ENCODE results near the gene FBXO3.

The FBXO3 gene

GRCh38 chr11:33772300-33772699 is 2.0 kb downstream of the FBXO3 start:
- H3K79me2 ChIP-seq (ENCODE audit: control insufficient read depth, insufficient read depth, low read length, unreplicated experiment), result peaks cover 28% of the 10 kb centered on the region
- no peak overlapping the region for H2AFZ ChIP-seq (ENCODE audit: low read length, unreplicated experiment)
- H3K4me3 ChIP-seq (ENCODE audit: low read depth, low read length), result no peak overlapping the region; the same call in 1 of the 2 replicates
- H3K27ac ChIP-seq (ENCODE audit: low read depth, low read length), result no peak overlapping the region
- peaks cover 22% of the 10 kb centered on the region for H3K4me1 ChIP-seq (ENCODE audit: control insufficient read depth, insufficient read depth, low read length, unreplicated experiment)
- H3K36me3 ChIP-seq (ENCODE audit: insufficient read depth, low read length), result peaks cover 6% of the 10 kb centered on the region; the same call in 1 of the 2 replicates
- no peaks in the 10 kb centered on the region for H3K27me3 ChIP-seq (ENCODE audit: insufficient read depth, low read length)

DNA sequence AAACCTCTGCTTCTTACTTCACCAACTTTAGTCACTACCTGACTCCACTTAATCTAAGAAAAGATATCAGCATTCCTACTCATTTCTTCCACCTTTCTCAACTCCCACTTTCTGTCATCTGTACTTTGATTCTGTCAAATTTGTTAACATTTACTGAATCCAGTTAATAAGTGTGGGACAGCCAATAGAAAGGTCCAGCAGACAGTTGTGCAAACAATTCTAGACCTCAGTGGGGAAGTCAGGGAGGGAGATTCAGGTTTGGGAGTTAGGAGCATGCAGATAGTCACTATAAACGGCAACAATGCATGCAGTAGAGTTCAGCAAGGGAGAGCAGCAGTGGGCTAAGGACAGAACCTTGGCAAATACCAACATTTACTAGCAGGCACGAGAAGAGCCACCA is 4.1 kb downstream of the FBXO3 start:
- H3K79me2 ChIP-seq (ENCODE audit: control insufficient read depth, insufficient read depth, low read length, unreplicated experiment), result peaks cover 28% of the 10 kb centered on the region
- no peak overlapping the region for H3K27ac ChIP-seq (ENCODE audit: low read depth, low read length)
- H3K4me1 ChIP-seq (ENCODE audit: control insufficient read depth, insufficient read depth, low read length, unreplicated experiment), result peaks cover 16% of the 10 kb centered on the region
- no peaks in the 10 kb centered on the region for H3K27me3 ChIP-seq (ENCODE audit: insufficient read depth, low read length)
- H3K36me3 ChIP-seq (ENCODE audit: insufficient read depth, low read length), result peaks cover 14% of the 10 kb centered on the region; the same call in 1 of the 2 replicates
- no peak overlapping the region for H2AFZ ChIP-seq (ENCODE audit: low read length, unreplicated experiment)
- H3K4me3 ChIP-seq (ENCODE audit: low read depth, low read length), result no peak overlapping the region

GRCh38 chr11:33769542-33769941 is 4.8 kb downstream of the FBXO3 start:
- H3K27me3 ChIP-seq (ENCODE audit: insufficient read depth, low read length), result no peaks in the 10 kb centered on the region
- peaks cover 20% of the 10 kb centered on the region for H3K36me3 ChIP-seq (ENCODE audit: insufficient read depth, low read length)
- no peak overlapping the region for H2AFZ ChIP-seq (ENCODE audit: low read length, unreplicated experiment)
- H3K27ac ChIP-seq (ENCODE audit: low read depth, low read length), result no peak overlapping the region
- no peak overlapping the region for H3K4me3 ChIP-seq (ENCODE audit: low read depth, low read length)
- peaks cover 13% of the 10 kb centered on the region for H3K4me1 ChIP-seq (ENCODE audit: control insufficient read depth, insufficient read depth, low read length, unreplicated experiment)
- H3K79me2 ChIP-seq (ENCODE audit: control insufficient read depth, insufficient read depth, low read length, unreplicated experiment), result peaks cover 28% of the 10 kb centered on the region

DNA sequence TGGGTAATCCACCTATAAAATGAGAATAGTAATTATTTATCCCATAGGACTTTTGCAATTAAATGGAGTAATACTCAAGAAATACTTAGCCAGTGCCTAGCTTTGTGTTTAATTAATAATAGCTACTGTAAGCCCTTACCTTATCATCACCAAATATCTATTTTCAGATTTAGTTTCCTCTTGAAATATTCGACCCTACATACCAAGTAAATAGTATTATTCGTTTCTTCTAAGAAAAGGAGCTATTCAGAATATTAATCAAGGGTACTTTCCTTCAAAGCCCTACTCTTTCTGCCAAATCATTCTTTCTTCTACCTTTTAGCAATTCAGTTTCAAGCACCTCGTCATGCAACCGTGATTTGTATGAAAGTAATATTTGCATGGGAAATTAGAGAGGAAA is 6.7 kb downstream of the FBXO3 start:
- Histone ChIP-seq H3K4me3 (ENCODE audit: low read depth, low read length) (no peak overlapping the region), H3K4me1 (ENCODE audit: control insufficient read depth, insufficient read depth, low read length, unreplicated experiment) (peaks cover 4% of the 10 kb centered on the region), H2AFZ (ENCODE audit: low read length, unreplicated experiment) (no peak overlapping the region), H3K27ac (ENCODE audit: low read depth, low read length) (no peak overlapping the region), H3K79me2 (ENCODE audit: control insufficient read depth, insufficient read depth, low read length, unreplicated experiment) (peaks cover 12% of the 10 kb centered on the region), H3K27me3 (ENCODE audit: insufficient read depth, low read length) (no peaks in the 10 kb centered on the region), H3K36me3 (ENCODE audit: insufficient read depth, low read length) (peaks cover 36% of the 10 kb centered on the region)

- Histone ChIP-seq H3K79me2 (ENCODE audit: control insufficient read depth, insufficient read depth, low read length, unreplicated experiment) (no peaks in the 10 kb centered on the region), H3K4me3 (ENCODE audit: low read depth, low read length) (no peak overlapping the region), H2AFZ (ENCODE audit: low read length, unreplicated experiment) (no peak overlapping the region), H3K27ac (ENCODE audit: low read depth, low read length) (no peak overlapping the region), H3K27me3 (ENCODE audit: insufficient read depth, low read length) (no peaks in the 10 kb centered on the region), H3K36me3 (ENCODE audit: insufficient read depth, low read length) (peaks cover 38% of the 10 kb centered on the region), H3K4me1 (ENCODE audit: control insufficient read depth, insufficient read depth, low read length, unreplicated experiment) (no peaks in the 10 kb centered on the region)
Measured at GRCh38 chr11:33766085-33766484, 8.2 kb downstream of the FBXO3 start.

DNA sequence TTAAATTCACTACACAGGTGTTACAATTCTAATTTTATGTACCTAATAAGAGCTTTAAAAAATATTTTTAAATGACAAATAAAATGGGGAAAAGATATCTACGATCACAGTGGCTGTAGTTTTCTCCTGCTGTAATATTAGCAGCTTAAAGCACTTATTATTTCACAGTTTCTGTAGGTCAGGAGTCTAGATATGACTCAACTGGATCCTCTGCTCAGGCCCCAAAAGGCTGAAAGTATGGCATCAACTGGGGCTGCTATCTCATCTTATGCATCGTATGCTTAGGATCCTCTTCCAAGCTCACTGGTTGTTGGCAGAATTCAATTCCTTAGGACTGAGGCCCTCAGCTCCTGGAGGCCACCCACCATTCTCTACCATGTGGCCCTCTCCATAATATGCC is 12.8 kb downstream of the FBXO3 start:
- H3K4me3 ChIP-seq (ENCODE audit: low read depth, low read length), result no peak overlapping the region
- H3K79me2 ChIP-seq (ENCODE audit: control insufficient read depth, insufficient read depth, low read length, unreplicated experiment), result no peaks in the 10 kb centered on the region
- no peaks in the 10 kb centered on the region for H3K4me1 ChIP-seq (ENCODE audit: control insufficient read depth, insufficient read depth, low read length, unreplicated experiment)
- no peak overlapping the region for H2AFZ ChIP-seq (ENCODE audit: low read length, unreplicated experiment)
- H3K36me3 ChIP-seq (ENCODE audit: insufficient read depth, low read length), result peaks cover 52% of the 10 kb centered on the region
- H3K27me3 ChIP-seq (ENCODE audit: insufficient read depth, low read length), result no peaks in the 10 kb centered on the region
- no peak overlapping the region for H3K27ac ChIP-seq (ENCODE audit: low read depth, low read length)

DNA sequence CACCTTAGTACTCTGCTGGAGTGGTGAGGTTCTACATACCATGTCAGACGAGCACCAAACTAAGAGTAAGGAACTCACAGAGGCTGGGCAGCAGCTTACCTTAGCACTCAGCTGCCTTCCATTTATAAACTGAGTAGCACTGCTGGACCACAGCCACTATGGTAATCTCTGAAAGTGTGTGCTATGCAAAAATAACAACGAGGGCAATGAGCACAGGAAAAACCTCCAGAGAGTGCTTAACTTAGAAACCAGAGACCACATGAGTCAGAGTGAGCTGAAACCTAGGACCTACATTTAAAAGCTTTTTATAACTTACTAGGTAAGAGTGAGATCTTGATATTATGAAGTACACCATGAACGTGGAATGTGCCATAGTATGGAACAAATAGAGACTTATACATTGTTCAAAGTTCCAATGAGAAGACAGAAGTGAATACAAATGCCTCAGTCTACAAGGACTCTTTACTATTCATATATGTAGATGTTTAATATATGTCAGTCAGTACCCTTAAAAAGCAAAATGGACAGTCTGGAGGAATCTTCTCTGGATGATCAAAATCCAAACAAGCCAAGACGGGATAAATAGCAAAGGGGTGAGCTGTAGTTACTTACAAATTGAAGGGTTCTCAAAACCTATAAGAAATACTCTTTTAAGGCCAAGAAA is 20.9 kb downstream of the FBXO3 start:
- peak overlapping the region; percentile 42 for H3K27ac ChIP-seq (ENCODE audit: low read depth, low read length)

GRCh38 chr11:33751878-33752277 is 22.4 kb downstream of the FBXO3 start:
- Histone ChIP-seq H2AFZ (ENCODE audit: low read length, unreplicated experiment) (no peak overlapping the region), H3K36me3 (ENCODE audit: insufficient read depth, low read length) (peaks cover 8% of the 10 kb centered on the region), H3K27me3 (ENCODE audit: insufficient read depth, low read length) (no peaks in the 10 kb centered on the region), H3K27ac (ENCODE audit: low read depth, low read length) (no peak overlapping the region), H3K4me1 (ENCODE audit: control insufficient read depth, insufficient read depth, low read length, unreplicated experiment) (peaks cover 21% of the 10 kb centered on the region), H3K4me3 (ENCODE audit: low read depth, low read length) (no peak overlapping the region), H3K79me2 (ENCODE audit: control insufficient read depth, insufficient read depth, low read length, unreplicated experiment) (no peaks in the 10 kb centered on the region)

More for the DNA sequence above, 20.9 kb downstream of the FBXO3 start:
- H3K27me3 ChIP-seq (ENCODE audit: insufficient read depth, low read length), result no peaks in the 10 kb centered on the region
- H3K36me3 ChIP-seq (ENCODE audit: insufficient read depth, low read length), result peaks cover 9% of the 10 kb centered on the region
- peak overlapping the region; percentile 30; the same call in 1 of the 2 replicates for H3K4me3 ChIP-seq (ENCODE audit: low read depth, low read length)
- no peaks in the 10 kb centered on the region for H3K79me2 ChIP-seq (ENCODE audit: control insufficient read depth, insufficient read depth, low read length, unreplicated experiment)
- H3K4me1 ChIP-seq (ENCODE audit: control insufficient read depth, insufficient read depth, low read length, unreplicated experiment), result peaks cover 14% of the 10 kb centered on the region
- no peak overlapping the region for H2AFZ ChIP-seq (ENCODE audit: low read length, unreplicated experiment)

GRCh38 chr11:33747979-33748378 is 26.3 kb downstream of the FBXO3 start:
- Histone ChIP-seq H3K79me2 (ENCODE audit: control insufficient read depth, insufficient read depth, low read length, unreplicated experiment) (no peaks in the 10 kb centered on the region), H3K4me1 (ENCODE audit: control insufficient read depth, insufficient read depth, low read length, unreplicated experiment) (peaks cover 12% of the 10 kb centered on the region), H2AFZ (ENCODE audit: low read length, unreplicated experiment) (no peak overlapping the region), H3K27ac (ENCODE audit: low read depth, low read length) (no peak overlapping the region), H3K4me3 (ENCODE audit: low read depth, low read length) (no peak overlapping the region), H3K36me3 (ENCODE audit: insufficient read depth, low read length) (no peaks in the 10 kb centered on the region; the same call in 1 of the 2 replicates), H3K27me3 (ENCODE audit: insufficient read depth, low read length) (no peaks in the 10 kb centered on the region)

DNA sequence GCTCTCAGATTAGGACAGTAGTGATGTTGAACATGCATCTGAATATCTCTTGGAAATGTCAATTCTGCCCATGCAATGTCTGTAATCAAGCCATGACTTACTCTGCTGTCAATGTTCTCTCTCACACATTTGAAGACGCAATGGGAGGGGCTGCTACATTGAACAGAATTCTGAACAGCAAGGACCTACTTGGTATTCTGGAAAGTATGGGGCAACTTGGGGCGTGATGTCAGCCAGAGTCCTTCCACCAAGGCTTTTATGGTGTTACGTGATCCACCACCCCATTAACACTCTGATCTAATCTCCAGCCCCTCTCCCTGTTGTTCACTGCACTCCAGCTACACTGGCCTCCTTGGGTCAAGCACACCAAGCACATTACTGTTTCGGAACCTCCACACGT is 31.0 kb downstream of the FBXO3 start:
- no peaks in the 10 kb centered on the region for H3K27me3 ChIP-seq (ENCODE audit: insufficient read depth, low read length)
- H3K27ac ChIP-seq (ENCODE audit: low read depth, low read length), result no peak overlapping the region
- H3K79me2 ChIP-seq (ENCODE audit: control insufficient read depth, insufficient read depth, low read length, unreplicated experiment), result peaks cover 6% of the 10 kb centered on the region
- H3K4me1 ChIP-seq (ENCODE audit: control insufficient read depth, insufficient read depth, low read length, unreplicated experiment), result peaks cover 17% of the 10 kb centered on the region
- H3K4me3 ChIP-seq (ENCODE audit: low read depth, low read length), result no peak overlapping the region
- H2AFZ ChIP-seq (ENCODE audit: low read length, unreplicated experiment), result no peak overlapping the region
- H3K36me3 ChIP-seq (ENCODE audit: insufficient read depth, low read length), result no peaks in the 10 kb centered on the region

- Histone ChIP-seq H3K4me1 (ENCODE audit: control insufficient read depth, insufficient read depth, low read length, unreplicated experiment) (peaks cover 20% of the 10 kb centered on the region), H3K4me3 (ENCODE audit: low read depth, low read length) (no peak overlapping the region), H3K27ac (ENCODE audit: low read depth, low read length) (no peak overlapping the region), H3K79me2 (ENCODE audit: control insufficient read depth, insufficient read depth, low read length, unreplicated experiment) (peaks cover 10% of the 10 kb centered on the region), H2AFZ (ENCODE audit: low read length, unreplicated experiment) (no peak overlapping the region), H3K36me3 (ENCODE audit: insufficient read depth, low read length) (no peaks in the 10 kb centered on the region), H3K27me3 (ENCODE audit: insufficient read depth, low read length) (no peaks in the 10 kb centered on the region)
Measured at GRCh38 chr11:33742249-33742851, 32.0 kb downstream of the FBXO3 start.
